LNCaP clone FGC (cell line): Measurements from ENCODE around the gene CSNK1G1.

Experiments used
- DNase-seq: peaks from one replicate; pipeline ENCODE4 v3.0.0-alpha.2; 2011; ENCODE audit warnings: low read depth
- H3K4me3 ChIP-seq: 2 replicates; pipeline ENCODE4 v1.5.1; 2011; ENCODE audit warnings: mild to moderate bottlenecking, low read depth, low read length, control low read depth
- CTCF ChIP-seq: IDR thresholded peaks from 2 replicates; pipeline ENCODE4 v1.5.1; 2012; ENCODE audit warnings: mild to moderate bottlenecking; ENCODE audit not compliant: control insufficient read depth, insufficient read depth; ENCODE audit errors: extremely low read depth

CSNK1G1 gene

DNA sequence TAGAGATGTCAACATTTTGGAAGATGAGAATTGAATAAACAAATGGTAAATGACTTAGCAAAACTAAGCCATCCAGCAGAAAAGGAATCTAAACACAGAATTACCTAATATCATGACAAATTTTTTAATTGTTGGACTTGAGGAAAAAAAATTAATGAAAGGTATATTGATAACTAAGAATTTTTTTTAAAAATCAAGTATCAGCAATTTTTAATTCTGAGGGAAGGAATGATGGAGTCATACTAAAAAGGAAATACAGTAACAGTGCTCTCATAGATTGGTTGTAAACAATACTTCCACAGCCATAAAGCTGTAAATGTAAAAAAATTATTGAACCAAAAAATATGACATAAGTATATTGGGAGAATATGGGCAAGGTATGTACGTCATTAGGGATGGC lies 68.0 kb downstream of the CSNK1G1 start:
- TF ChIP-seq CTCF, result no peak
- H3K4me3 ChIP-seq, result no peak overlapping the region
- DNase-seq, result no peak

DNA sequence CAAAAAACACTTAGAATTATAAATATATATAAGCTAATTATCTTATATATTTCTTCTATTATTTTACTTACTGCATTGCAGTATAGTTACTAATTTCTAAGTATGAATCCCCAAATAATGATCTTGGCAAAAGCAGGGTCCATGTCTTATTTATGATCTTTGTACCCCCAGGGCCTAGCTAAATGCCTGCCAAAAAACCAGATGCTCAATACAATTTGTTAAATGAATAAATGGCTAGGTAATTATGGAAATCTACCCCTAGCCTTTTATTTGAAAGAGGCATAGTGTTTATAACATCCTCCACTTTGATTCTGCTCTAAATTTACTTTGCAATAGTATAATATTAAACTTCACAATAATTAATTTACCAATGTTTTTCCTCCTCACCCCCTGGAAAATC lies 69.5 kb downstream of the CSNK1G1 start:
- H3K4me3 ChIP-seq, result no peak overlapping the region
- no peak for DNase-seq
- no peak for TF ChIP-seq CTCF

GRCh38 chr15:64285871-64286270 lies 70.1 kb downstream of the CSNK1G1 start:
- DNase-seq, result no peak
- TF ChIP-seq CTCF, result no peak
- H3K4me3 ChIP-seq, result no peak overlapping the region

DNA sequence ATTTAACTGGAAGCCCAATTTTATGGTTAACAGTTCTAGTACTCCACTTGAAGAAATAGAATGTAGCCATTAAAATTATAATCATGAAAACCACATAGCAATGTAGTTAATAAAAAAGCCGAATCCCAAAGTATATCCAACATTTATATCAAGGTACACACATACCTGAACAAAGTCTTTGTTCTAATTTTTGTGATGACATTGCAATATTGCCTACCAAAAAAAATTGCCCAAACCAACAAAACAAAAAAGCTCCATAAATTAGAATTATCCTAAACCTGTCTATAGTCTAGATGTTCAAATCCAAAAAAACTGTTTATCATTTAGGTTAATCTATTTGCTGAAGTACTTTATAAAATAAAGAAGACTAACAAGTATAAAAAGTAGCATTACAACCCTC lies 70.8 kb downstream of the CSNK1G1 start:
- H3K4me3 ChIP-seq, result no peak overlapping the region
- DNase-seq, result no peak
- TF ChIP-seq CTCF, result no peak

GRCh38 chr15:64284042-64284441 lies 71.9 kb downstream of the CSNK1G1 start:
- no peak for DNase-seq
- no peak overlapping the region for H3K4me3 ChIP-seq
- no peak for TF ChIP-seq CTCF

GRCh38 chr15:64282701-64283100 lies 73.3 kb downstream of the CSNK1G1 start:
- H3K4me3 ChIP-seq, result no peak overlapping the region
- TF ChIP-seq CTCF, result no peak
- no peak for DNase-seq

- DNase-seq, result no peak
- TF ChIP-seq CTCF, result no peak
- no peak overlapping the region for H3K4me3 ChIP-seq
Measured at GRCh38 chr15:64279131-64279530, 76.8 kb downstream of the CSNK1G1 start.
